Activated naive CD4-positive, alpha-beta T cell treated with anti-CD3 and anti-CD28 coated beads, Interleukin-2, amount 50 U/mL, for 72 hours (primary cell): ENCODE data around the gene RPS6KA5. TPM values are rescaled to one million over a fixed set of nuclear protein-coding genes. Genes with fewer than 3 reads are reported as not detected.
"Not testable (repeated sequence)": the region's sequence is repeated elsewhere in the genome, so short reads cannot be mapped to it uniquely, and the experiment has no call there.

ENCODE experiments used
- ATAC-seq, 2 donors: fragments of 150-1000 bp; cut with Tn5 transposase; 2 replicates each; pipeline ENCODE4 v1.10.0; 2021; ENCODE audit warnings: mild to moderate bottlenecking in 2 of 2, moderate library complexity in 2 of 2
- DNase-seq, 2 donors: peaks; one replicate each; pipeline ENCODE4 v3.0.0; 2021 to 2022; ENCODE audit warnings: low spot score in 2 of 2
- H3K27ac Mint-ChIP-seq, 2 donors: one replicate each; pipeline ENCODE4 v1.8.0; 2022; ENCODE audit warnings: mild to moderate bottlenecking in 2 of 2, mixed read lengths in 2 of 2
- H3K36me3 Mint-ChIP-seq, 2 donors: one replicate each; pipeline ENCODE4 v1.8.0; 2022; ENCODE audit warnings: mixed read lengths in 2 of 2
- H3K9me3 Mint-ChIP-seq, 2 donors: one replicate each; pipeline ENCODE4 v1.8.0; 2022; ENCODE audit warnings: mixed read lengths in 2 of 2
- total RNA-seq, 2 donors: library from RNA; stranded (reverse); gene quantifications; one replicate each; pipeline ENCODE4 v1.2.3, GENCODE V29; 2022

Gene RPS6KA5
- total RNA-seq, 2 donors from 2014 or later: 15.7 to 17.7 TPM

DNA sequence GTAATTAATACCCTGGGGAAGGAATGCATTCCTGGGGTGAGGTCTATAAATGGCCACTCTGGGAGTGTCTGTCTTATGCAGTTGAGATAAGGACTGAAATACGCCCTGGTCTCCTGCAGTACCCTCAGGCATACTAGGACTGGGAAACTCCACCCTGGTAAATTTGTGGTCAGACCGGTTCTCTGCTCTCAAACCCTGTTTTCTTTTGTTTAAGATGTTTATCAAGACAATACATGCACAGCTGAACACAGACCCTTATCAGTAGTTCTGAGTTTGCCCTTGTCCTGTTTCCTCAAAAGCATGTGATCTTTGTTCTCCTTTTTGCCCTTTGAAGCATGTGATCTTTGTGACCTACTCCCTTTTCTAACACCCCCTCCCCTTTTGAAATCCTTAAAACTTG is 106.8 kb downstream of the RPS6KA5 start:
- Mint-ChIP-seq H3K9me3 (peaks cover 16 to 20% of the 10 kb centered on the region in 2 donors), H3K36me3 (peaks cover 28 to 31% of the 10 kb centered on the region in 2 donors)
- not testable (repeated sequence) for DNase-seq, ATAC-seq, H3K27ac Mint-ChIP-seq

DNA sequence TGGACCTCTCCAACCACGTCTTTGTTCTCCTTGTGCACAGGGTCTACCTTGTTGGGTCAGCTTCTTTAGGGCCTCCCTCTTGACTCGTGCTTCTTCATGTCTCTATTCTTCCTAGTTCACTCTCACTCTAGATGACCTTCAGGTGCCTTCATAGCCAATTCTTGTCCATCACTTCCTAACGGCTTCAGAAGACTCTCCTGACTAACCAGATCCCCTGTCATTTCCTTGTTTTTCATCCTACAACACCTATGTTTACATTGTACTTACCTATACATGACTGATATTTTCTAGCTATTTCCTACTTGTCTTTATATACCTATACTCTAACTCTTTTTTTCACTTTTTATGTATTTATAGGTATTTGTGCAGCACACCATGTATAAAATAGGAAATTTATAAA is 117.1 kb downstream of the RPS6KA5 start:
- H3K36me3 Mint-ChIP-seq: peaks cover 27 to 31% of the 10 kb centered on the region in 2 donors
- no peak overlapping the region for H3K27ac Mint-ChIP-seq
- DNase-seq (no peak), ATAC-seq (no peak)
- peaks cover 19 to 23% of the 10 kb centered on the region in 2 donors for H3K9me3 Mint-ChIP-seq

DNA sequence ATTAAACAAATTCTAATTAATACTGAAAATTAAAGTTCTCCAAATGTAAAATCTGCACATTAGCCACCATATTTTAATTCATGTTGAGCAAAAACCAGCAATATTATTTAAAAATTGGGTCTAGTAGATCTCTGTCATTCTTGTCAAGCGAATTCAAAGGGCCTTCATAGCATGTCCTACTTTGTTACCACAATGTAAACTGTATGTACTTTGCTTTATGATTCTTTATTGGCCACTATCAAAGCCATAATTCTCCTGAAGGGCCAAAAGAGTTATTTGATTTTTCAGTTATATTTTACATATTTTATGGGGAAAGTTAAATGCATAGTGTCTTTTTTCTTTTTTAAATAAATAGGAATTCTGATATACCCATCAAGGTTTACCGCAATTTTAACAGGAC is 117.9 kb downstream of the RPS6KA5 start:
- peaks cover 19 to 26% of the 10 kb centered on the region in 2 donors for H3K9me3 Mint-ChIP-seq
- no peak overlapping the region for H3K27ac Mint-ChIP-seq
- H3K36me3 Mint-ChIP-seq: peaks cover 34 to 39% of the 10 kb centered on the region in 2 donors
- no peak for ATAC-seq
- DNase-seq: no peak

DNA sequence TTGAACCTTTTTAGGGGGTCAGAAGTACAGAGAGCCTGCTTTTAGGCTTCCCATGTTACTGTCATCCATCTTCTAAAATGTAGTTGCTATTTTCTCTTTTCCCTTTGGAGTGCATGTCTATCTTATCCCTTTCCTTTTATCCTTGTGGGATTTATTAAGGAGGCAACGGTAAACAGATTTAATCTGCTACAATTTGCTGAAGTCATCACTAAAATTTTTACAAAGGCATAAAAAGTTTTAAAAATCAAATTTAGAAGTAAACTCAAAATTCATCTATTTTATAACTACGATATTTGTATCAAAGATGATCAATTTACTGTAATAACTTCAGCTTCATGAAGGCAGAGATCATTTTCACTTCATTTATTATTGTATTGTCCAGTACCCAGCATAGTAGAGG is 118.7 kb downstream of the RPS6KA5 start:
- H3K36me3 Mint-ChIP-seq: peaks cover 40 to 47% of the 10 kb centered on the region in 2 donors
- peaks cover 19 to 34% of the 10 kb centered on the region in 2 donors for H3K9me3 Mint-ChIP-seq
- ATAC-seq: no peak
- DNase-seq: no peak
- no peak overlapping the region for H3K27ac Mint-ChIP-seq

DNA sequence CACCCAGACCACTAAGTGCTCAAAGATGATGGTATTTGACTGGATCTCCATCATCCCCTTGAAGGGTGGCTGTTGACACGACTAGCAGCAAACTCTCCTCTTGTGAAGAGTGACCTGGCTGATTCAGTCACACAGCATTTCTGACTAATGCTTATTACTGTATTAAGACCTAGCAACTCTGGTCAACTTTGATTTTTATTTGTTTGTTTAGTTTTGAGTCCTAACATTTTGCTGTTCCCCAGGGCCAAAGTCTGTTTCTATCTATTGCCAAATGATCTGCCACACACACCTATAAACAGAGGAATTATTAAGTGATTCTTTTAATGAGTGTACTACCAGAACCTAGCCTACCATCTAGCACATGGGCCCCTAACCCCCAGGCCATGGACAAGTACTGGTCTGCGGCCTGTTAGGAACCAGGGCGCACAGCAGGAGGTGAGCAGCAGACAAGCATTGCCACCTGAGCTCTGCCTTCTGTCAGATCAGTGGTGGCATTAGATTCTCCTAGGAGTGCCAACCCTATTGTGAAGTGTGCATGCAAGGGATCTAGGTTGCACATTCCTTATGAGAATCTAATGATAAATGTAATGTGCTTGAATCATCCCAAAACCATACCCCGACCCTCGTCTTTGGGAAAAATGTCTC is 120.0 kb downstream of the RPS6KA5 start:
- peaks cover 19 to 35% of the 10 kb centered on the region in 2 donors for H3K9me3 Mint-ChIP-seq

DNA sequence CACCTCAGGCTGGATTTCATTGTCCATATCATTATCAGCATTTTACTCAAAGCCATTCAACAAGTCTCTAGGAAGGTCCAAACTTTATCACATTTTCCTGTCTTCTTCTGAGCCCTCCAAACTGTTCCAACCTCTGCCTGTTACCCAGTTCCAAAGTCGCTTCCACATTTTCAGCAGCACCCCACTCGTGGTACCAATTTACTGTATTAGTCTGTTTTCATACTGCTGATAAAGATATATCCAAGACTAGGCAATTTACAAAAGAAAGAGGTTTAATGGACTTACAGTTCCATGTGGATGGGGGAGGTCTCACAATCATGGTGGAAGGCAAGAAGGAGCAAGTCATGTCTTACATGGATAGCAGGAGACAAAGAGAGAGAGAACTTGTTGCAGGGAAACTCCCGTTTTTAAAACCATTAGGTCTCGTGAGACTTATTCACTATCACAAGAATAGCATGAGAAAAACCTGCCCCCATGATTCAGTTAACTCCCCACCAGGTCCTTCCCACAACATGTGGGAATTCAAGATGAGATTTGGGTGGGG is 121.1 kb downstream of the RPS6KA5 start:
- H3K36me3 Mint-ChIP-seq: peaks cover 40 to 49% of the 10 kb centered on the region in 2 donors
- not testable (repeated sequence) for ATAC-seq, DNase-seq
- peaks cover 19 to 35% of the 10 kb centered on the region in 2 donors for H3K9me3 Mint-ChIP-seq
- peak overlapping the region in 1 of 2 donors; percentile 3 for H3K27ac Mint-ChIP-seq

More for the DNA sequence above, 120.0 kb downstream of the RPS6KA5 start:
- DNase-seq: no peak
- Mint-ChIP-seq H3K27ac (no peak overlapping the region), H3K36me3 (peaks cover 40 to 49% of the 10 kb centered on the region in 2 donors)
- ATAC-seq: no peak

DNA sequence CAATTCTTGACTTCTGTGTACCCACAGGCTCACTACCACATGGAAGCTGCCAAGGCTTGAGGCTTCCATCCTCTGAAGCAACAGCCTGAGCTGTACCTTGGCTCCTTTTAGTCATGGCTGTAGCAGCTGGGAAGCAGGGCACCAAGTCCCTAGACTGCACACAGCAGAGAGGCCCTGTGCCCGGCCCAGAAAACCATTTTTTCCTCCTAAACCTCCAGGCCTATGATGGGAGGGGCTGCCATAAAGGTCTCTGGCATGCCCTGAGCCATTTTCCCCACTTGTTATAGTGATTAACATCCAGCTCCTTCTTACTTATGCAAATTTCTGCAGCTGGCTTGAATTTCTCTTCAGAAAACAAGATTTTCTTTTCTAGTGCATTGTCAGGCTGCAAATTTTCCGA is 121.8 kb downstream of the RPS6KA5 start:
- ATAC-seq (no peak), DNase-seq (no peak)
- H3K9me3 Mint-ChIP-seq: peaks cover 19 to 35% of the 10 kb centered on the region in 2 donors
- H3K36me3 Mint-ChIP-seq: peaks cover 40 to 49% of the 10 kb centered on the region in 2 donors
- no peak overlapping the region for H3K27ac Mint-ChIP-seq

DNA sequence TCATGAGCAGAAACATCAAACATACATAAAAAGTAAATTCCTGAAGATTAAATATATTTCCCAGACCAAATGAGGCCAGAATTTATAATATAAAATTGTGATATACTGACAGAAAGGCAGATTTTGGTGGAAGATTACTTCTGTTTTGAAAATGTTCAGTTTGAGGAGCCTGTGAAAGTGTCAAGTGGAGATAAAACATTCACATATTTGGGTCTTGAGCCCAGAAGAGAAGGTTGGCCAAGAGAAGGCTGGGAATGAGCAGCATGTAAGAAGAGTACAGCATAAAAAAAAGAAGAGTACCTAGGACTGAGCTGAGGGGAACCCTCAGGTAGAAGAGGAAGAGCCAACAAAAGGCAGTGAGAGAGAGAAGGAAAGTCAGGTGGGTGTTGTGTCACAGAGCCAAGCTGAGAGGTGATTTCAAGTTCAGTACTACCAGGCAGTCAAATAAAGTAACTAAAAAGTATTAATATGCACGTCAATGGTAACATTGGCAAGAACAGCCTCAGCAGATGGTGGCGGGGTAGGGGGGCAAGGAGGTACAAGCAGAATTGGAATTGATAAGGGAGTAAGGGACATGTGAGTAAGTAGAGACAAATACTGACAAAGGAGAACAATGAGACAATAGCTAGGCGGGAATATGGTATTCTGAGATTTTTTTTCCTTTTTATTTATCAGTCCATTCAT is 123.5 kb downstream of the RPS6KA5 start:
- H3K36me3 Mint-ChIP-seq: peaks cover 35 to 44% of the 10 kb centered on the region in 2 donors

DNA sequence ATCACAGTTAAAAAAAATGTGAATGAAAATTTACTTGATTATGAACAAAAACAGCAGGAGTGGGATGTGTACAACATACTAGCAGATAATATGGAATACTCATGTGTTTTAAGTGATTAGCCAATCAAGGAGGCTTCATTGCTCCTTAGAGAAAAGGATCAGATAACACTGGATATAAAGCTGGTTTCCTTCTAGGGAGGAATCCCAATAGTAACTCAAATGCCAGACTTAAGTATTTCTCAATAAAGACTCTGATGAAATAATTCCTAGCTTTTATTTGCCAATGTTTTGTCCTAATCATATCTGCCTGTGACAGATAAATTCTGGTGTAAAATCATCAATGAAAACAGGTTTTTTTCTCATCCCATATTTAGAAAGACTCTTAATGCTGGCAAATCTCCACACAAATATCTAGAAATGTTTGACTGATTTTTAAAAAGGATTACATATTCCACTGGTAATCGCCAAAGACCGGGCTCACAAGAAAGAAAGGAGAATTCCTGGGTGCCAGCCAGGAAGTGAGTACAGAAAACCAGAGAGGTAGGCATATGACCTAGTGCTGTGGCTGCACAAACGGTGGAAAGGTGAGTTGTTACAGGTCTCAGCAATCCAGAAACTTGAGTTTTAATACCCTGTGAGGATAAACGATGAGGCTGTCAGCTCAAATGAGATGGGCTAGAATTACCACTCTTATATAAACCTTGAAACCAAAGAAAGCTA is 135.7 kb downstream of the RPS6KA5 start:
- H3K9me3 Mint-ChIP-seq: no peaks in the 10 kb centered on the region
- H3K27ac Mint-ChIP-seq: no peak overlapping the region
- no peak for ATAC-seq
- no peak for DNase-seq
- H3K36me3 Mint-ChIP-seq: no peaks in the 10 kb centered on the region

More for the DNA sequence above, 123.5 kb downstream of the RPS6KA5 start:
- H3K9me3 Mint-ChIP-seq: peaks cover 19 to 35% of the 10 kb centered on the region in 2 donors
- ATAC-seq (no peak), DNase-seq (no peak)
- no peak overlapping the region for H3K27ac Mint-ChIP-seq

DNA sequence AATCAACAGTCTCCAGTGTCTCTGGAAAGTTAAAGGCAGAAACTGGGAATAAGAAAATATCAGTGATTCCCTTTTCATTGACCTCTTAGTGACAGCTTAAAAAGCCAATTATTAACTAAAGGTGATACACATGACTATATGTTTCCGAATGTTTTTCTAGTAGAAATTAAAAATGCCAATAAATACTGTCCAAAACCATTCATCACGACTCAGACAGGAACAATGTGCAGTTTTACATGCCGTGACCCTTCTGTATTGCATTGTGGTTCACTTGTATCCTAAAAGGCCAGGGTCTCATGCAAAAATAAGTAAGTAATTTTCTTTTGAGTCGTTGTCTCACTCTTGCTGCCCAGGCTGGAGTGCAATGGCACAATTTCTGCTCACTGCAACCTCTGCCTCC is 138.3 kb downstream of the RPS6KA5 start:
- no peaks in the 10 kb centered on the region for H3K9me3 Mint-ChIP-seq
- DNase-seq (no peak), ATAC-seq (no peak)
- H3K36me3 Mint-ChIP-seq: peaks cover 5 to 9% of the 10 kb centered on the region in 2 donors
- no peak overlapping the region for H3K27ac Mint-ChIP-seq

DNA sequence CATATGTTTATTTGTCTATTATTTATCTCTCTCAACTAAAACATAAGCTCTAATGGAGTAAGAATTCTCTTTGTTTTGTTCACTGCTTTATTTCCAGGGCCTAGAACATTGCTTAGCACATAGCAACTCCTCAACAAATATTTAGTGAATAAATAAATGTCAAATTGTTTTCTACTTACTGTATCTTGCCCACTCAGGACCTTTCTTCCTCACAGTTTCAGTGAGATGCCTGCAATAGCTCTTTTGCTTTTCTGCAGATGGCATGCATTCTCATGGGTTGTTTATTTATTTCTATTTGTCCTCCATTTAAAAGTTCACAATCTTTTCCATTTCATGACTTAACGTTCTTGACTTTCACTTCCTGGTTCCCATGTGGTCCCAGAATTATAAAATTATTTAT is 149.3 kb downstream of the RPS6KA5 start:
- peaks cover 0 to 8% of the 10 kb centered on the region in 2 donors for H3K36me3 Mint-ChIP-seq
- peak overlapping the region; percentile 8 to 17 for H3K27ac Mint-ChIP-seq
- no peak for ATAC-seq
- H3K9me3 Mint-ChIP-seq: no peaks in the 10 kb centered on the region
- DNase-seq: no peak

DNA sequence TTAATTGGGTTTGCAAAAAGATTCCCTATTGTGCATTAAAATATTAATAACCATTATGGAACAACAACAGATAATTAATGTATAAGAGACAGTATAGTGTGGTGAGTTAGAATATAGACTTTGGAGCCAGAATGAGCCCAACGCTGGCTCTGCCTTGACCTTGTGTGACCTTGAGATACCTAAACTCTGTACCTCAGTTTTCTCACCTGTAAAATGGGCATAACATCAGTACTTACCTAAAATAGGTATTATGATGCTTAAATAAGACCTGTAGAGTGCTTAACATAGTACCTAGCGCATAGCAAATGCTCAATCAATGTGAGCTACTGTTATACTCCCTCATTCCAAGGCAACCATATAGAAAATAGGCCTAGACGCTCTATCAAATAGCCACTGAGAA is 153.3 kb downstream of the RPS6KA5 start:
- no peaks in the 10 kb centered on the region for H3K9me3 Mint-ChIP-seq
- peaks cover 0 to 8% of the 10 kb centered on the region in 2 donors for H3K36me3 Mint-ChIP-seq
- no peak for DNase-seq
- no peak for ATAC-seq
- H3K27ac Mint-ChIP-seq: no peak overlapping the region

DNA sequence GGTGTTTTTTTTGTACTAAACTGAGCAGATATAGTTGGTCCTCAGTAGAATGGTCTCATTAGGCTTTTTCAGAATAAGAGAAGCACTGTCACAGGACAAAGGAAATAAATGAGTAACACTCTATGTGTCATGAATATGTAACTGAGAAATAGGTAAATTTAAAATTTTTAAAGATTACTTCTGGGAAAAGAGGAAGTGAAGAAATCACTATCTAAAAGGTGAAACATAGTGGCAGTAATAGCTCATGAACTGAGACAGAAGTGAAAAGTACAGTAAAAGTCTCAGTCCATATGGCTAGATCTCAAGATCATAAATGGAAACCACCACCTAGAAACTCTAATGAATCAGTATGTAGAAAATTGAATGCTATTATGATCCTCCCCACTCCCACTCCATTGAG is 154.9 kb downstream of the RPS6KA5 start:
- ATAC-seq (peak; percentile 73 to 78), DNase-seq (no peak)
- Mint-ChIP-seq H3K36me3 (peaks cover 0 to 8% of the 10 kb centered on the region in 2 donors), H3K9me3 (no peaks in the 10 kb centered on the region), H3K27ac (peak overlapping the region in 1 of 2 donors; percentile 82)

DNA sequence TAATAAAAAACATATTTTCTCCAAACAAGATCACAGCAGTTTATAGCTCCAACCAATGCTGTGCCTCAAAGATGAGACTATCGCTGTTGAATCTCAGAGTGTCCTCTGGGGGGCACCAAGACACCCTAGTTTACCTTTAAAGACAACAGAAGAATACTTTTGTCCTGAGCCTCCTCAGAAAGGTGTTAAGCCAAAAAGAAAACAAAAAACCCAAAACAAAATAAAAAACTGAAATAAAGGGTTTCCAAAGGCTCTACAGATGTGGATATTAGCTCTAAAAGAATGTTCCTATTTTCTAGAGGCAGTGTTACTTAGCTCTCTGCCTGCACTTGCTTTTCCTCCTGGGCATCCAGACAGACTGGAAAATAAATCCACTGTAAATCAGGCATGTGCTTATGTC is 157.3 kb downstream of the RPS6KA5 start:
- DNase-seq (peak in 1 of 2 donors; percentile 47), ATAC-seq (peak; percentile 75 to 76)
- H3K27ac Mint-ChIP-seq: no peak overlapping the region
- no peaks in the 10 kb centered on the region for H3K9me3 Mint-ChIP-seq
- H3K36me3 Mint-ChIP-seq: peaks cover 0 to 8% of the 10 kb centered on the region in 2 donors

DNA sequence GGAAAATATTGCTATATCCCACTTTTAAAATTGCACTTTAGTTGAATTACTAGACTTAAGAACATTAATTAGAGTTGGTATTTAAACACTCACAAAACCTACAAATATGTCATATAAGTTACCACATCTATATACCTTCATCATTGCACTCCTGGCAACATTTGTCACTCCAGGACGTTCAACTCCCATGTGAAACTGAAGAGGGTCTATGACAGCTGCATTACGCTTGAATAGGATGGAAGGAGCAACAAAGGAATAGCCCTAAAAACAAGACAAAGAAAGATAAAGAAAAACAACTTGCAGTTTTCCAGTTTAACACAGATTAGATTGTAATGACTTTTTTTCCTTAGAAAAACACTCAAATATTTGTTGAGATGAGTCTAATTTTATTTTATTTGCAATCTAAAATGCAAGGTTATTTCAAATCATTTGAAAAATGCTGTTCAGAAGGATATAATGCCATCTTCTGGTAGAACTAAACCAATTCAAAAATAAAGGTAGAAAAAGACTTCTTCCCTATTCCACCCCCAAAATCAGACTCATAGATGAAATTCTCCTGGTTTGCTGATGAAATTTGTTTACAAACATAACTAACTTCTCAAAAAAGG is 159.9 kb downstream of the RPS6KA5 start:
- no peaks in the 10 kb centered on the region for H3K9me3 Mint-ChIP-seq
- no peak for DNase-seq
- no peak for ATAC-seq
- no peaks in the 10 kb centered on the region for H3K36me3 Mint-ChIP-seq
- no peak overlapping the region for H3K27ac Mint-ChIP-seq

DNA sequence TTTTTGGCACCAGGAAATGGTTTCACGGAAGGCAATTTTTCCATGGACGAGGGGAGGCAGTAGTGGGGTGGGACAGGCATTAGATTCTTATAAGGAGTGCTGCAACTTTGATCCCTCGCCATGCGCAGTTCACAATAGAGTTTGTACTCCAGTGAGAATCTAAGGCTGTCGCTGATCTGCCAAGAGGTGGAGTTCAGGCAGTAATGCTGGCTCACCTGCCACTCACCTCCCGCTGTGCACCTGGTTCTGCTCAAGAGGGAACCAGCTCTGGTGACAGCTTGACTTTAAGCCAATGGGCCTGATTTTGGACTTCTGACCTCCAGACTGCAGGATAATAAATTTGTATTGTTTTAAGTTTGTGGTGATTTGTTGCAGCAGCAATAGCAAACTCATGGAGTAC is 163.4 kb downstream of the RPS6KA5 start:
- Mint-ChIP-seq H3K36me3 (no peaks in the 10 kb centered on the region), H3K27ac (no peak overlapping the region), H3K9me3 (no peaks in the 10 kb centered on the region)
- ATAC-seq (no peak), DNase-seq (no peak)
